Lower leg skin (tissue), 3 donors: ENCODE data around the gene FAM200B.

Experiments used
- CTCF ChIP-seq, 3 donors: fragments of 450-650 bp; IDR thresholded peaks; one replicate each; pipeline ENCODE4 v1.5.1; 2016; ENCODE audit warnings: antibody characterized with exemption in 3 of 3, mild to moderate bottlenecking in 3 of 3, moderate library complexity in 2 of 3
- POLR2A ChIP-seq, 2 donors: fragments of 450-650 bp; IDR thresholded peaks; one replicate each; pipeline ENCODE4 v1.6.1; 2016 to 2017; ENCODE audit warnings: antibody characterized with exemption in 2 of 2, mild to moderate bottlenecking in 1 of 2, moderate library complexity in 1 of 2

GRCh38 chr4:15719506-15719905 is 37.9 kb downstream of the FAM200B start:
- TF ChIP-seq POLR2A (IDR thresholded peaks at IDR 0.05) (no peak), CTCF (IDR thresholded peaks at IDR 0.05) (no peak)
